ENCODE results near the gene PRSS12.

PRSS12 gene

DNA sequence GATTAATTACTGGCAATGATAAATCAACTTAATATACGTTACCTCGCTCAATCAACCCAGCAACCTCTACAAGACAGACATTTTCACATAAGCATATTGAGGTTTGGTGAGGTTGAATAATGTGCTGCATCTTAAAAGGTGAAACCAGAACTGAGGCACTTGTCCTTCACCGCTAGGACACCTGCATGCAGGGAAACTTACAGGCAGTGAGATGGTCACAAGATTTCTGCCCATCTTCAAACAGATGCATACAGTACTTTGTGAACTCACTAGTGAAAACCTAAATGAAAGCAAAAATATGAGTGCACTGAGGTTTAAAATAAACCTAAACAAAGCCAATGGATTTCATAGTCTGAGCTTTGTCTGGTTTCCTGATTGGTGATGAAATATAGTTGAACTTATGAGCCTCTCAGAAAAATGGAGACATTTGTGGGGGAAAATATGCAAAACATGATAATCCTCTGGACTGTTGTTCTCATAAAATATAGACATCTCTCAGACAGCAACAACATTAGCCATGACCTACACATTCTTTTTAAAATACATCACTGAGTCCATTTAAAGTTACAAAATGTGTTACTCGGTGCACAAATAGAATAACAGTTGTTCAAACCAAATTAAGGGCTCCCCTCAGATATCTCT, 20.9 kb upstream of the PRSS12 start:
- H3K4me3 ChIP-seq (ENCODE audit: low read depth, low read length), result no peak overlapping the region
- no peak for DNase-seq (ENCODE audit: low read depth)
- TF ChIP-seq MYC (IDR thresholded peaks at IDR 0.05; ENCODE audit: low read depth, low read length), result no peak
- TF ChIP-seq, protein P1, sequence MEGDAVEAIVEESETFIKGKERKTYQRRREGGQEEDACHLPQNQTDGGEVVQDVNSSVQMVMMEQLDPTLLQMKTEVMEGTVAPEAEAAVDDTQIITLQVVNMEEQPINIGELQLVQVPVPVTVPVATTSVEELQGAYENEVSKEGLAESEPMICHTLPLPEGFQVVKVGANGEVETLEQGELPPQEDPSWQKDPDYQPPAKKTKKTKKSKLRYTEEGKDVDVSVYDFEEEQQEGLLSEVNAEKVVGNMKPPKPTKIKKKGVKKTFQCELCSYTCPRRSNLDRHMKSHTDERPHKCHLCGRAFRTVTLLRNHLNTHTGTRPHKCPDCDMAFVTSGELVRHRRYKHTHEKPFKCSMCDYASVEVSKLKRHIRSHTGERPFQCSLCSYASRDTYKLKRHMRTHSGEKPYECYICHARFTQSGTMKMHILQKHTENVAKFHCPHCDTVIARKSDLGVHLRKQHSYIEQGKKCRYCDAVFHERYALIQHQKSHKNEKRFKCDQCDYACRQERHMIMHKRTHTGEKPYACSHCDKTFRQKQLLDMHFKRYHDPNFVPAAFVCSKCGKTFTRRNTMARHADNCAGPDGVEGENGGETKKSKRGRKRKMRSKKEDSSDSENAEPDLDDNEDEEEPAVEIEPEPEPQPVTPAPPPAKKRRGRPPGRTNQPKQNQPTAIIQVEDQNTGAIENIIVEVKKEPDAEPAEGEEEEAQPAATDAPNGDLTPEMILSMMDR (IDR thresholded peaks at IDR 0.05; ENCODE audit: low read depth, low read length), result no peak
- TF ChIP-seq POLR2A (IDR thresholded peaks at IDR 0.05; ENCODE audit: extremely low read depth, insufficient read length), result no peak
- TF ChIP-seq, protein P2, sequence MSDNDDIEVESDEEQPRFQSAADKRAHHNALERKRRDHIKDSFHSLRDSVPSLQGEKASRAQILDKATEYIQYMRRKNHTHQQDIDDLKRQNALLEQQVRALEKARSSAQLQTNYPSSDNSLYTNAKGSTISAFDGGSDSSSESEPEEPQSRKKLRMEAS (IDR thresholded peaks at IDR 0.05; ENCODE audit: low read depth, low read length), result no peak

DNA sequence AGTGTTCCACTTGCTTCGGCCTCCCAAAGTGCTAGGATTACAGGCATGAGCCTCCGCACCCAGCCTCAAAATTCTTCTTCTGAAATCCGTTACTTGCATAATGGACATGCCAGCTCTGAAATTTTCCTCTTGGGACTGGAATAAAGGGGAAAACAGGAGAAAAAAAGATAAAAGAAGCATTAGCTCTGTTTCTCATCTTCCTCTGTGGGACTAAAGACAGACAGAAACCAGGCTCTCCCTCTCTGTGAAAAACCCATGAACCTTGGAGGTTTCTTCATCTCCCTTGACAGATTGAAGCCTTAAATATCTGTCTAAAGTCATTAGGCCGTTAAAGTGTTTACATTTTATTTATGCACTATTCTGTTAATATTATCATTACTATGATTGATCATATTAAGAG, 19.4 kb upstream of the PRSS12 start:
- no peak overlapping the region for H3K4me3 ChIP-seq (ENCODE audit: low read depth, low read length)
- no peak for DNase-seq (ENCODE audit: low read depth)

DNA sequence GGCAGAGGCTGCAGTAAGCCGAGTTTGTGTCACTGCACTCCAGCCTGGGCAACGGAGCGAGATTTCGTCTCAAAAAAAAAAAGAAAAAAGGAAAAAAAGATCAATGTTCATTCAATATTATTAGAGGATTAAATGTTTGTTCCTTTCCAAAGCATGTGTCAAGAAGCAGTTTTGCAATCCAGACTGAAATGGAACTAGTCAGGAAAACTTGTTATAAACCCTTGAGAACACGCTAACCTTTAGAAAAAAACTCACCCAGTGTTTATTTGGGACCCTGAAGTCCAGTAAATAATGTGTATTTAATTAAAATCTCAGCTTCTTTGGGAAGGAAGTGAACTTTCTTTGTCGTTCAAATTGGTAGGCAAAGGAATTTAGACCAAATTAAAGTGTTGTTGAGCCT, 16.4 kb upstream of the PRSS12 start:
- no peak for DNase-seq (ENCODE audit: low read depth)
- no peak overlapping the region for H3K4me3 ChIP-seq (ENCODE audit: low read depth, low read length)
- TF ChIP-seq POLR2A (IDR thresholded peaks at IDR 0.05; ENCODE audit: extremely low read depth, insufficient read length), result no peak
- TF ChIP-seq, protein P1 (IDR thresholded peaks at IDR 0.05; ENCODE audit: low read depth, low read length), result no peak

More for the DNA sequence above, 19.4 kb upstream of the PRSS12 start:
- TF ChIP-seq, protein P1 (IDR thresholded peaks at IDR 0.05; ENCODE audit: low read depth, low read length), result no peak
- no peak for TF ChIP-seq MYC (IDR thresholded peaks at IDR 0.05; ENCODE audit: low read depth, low read length)
- TF ChIP-seq POLR2A (IDR thresholded peaks at IDR 0.05; ENCODE audit: extremely low read depth, insufficient read length), result no peak
- TF ChIP-seq, protein P2 (IDR thresholded peaks at IDR 0.05; ENCODE audit: low read depth, low read length), result no peak

DNA sequence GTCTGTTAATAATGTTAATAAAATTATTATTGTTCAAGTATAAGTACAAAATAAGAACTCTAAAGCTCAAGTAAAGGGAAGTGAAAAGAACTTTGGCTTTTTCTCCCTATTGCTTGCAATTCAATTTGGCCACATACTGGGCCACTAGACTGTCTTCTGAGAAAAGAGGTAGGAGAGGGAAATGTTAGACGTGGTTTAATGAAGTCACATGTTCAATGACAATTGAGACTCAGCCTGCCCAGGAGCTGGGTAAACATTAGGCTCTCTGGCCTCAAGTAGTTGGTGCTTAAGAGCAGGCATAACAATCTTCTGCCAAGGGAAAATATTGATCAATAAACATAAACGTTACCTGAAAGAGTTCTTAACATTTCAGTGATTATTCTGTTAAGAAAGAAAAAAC, 15.1 kb upstream of the PRSS12 start:
- no peak for TF ChIP-seq POLR2A (IDR thresholded peaks at IDR 0.05; ENCODE audit: extremely low read depth, insufficient read length)
- TF ChIP-seq, protein P2 (IDR thresholded peaks at IDR 0.05; ENCODE audit: low read depth, low read length), result peak; percentile 53; the same call in 1 of the 2 replicates
- no peak overlapping the region for H3K4me3 ChIP-seq (ENCODE audit: low read depth, low read length)
- peak; percentile 43 for DNase-seq (ENCODE audit: low read depth)

DNA sequence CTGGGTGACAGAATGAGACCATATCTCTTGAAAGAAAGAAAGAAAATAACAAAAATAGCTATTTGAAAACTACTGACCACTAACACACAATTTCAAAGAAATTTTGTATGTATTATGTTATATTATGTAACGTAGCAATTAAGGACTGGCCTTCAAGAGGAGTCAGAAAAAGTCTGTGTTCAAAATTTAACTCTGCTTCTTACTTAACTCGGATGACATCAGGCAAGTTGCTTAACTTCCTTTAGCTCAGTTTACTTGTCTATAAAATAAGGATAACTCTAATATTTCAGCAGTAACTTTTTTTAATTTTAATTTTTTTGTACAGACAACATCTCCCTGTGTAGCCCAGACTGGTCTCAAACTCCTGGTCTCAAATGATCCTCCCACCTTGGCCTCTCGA, 14.6 kb upstream of the PRSS12 start:
- H3K4me3 ChIP-seq (ENCODE audit: low read depth, low read length), result no peak overlapping the region
- DNase-seq (ENCODE audit: low read depth), result peak; percentile 28
- TF ChIP-seq POLR2A (IDR thresholded peaks at IDR 0.05; ENCODE audit: extremely low read depth, insufficient read length) (no peak), MYC (IDR thresholded peaks at IDR 0.05; ENCODE audit: low read depth, low read length) (no peak)
- TF ChIP-seq, protein P1 (IDR thresholded peaks at IDR 0.05; ENCODE audit: low read depth, low read length), result no peak
- TF ChIP-seq, protein P2 (IDR thresholded peaks at IDR 0.05; ENCODE audit: low read depth, low read length), result no peak

DNA sequence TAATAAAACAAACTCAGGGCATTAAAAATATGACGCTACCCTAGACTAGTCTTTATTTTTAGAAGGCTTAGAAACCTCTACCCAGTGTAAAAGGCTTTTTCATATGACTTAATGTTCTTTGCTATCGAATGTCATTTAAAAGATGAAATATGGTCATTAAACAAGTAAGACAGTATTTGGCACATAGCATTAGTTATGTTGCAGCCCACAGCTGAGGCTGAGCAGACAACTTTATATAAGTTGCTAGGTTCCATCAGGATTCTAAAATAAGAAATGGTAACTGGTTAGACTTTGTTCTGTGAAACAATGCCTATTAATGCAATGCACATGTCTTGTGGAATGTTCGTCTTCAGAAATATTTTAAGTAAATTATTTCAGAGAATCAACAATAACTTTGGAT, 10.4 kb upstream of the PRSS12 start:
- TF ChIP-seq POLR2A (IDR thresholded peaks at IDR 0.05; ENCODE audit: extremely low read depth, insufficient read length) (no peak), MYC (IDR thresholded peaks at IDR 0.05; ENCODE audit: low read depth, low read length) (no peak)
- TF ChIP-seq, protein P2 (IDR thresholded peaks at IDR 0.05; ENCODE audit: low read depth, low read length), result no peak
- TF ChIP-seq, protein P1 (IDR thresholded peaks at IDR 0.05; ENCODE audit: low read depth, low read length), result no peak
- no peak overlapping the region for H3K4me3 ChIP-seq (ENCODE audit: low read depth, low read length)
- no peak for DNase-seq (ENCODE audit: low read depth)

All from NB4 (cell line).